GM21529 (cell line): Measurements from ENCODE around the gene RASL11B.

ENCODE experiments used
- ATAC-seq: cut with Tn5 transposase; IDR thresholded peaks from one replicate; pipeline ENCODE4 v1.9.1; 2021; ENCODE audit not compliant: unreplicated experiment

RASL11B gene

GRCh38 chr4:52843351-52843750 is 18.8 kb upstream of the RASL11B start:
- ATAC-seq, result no peak

DNA sequence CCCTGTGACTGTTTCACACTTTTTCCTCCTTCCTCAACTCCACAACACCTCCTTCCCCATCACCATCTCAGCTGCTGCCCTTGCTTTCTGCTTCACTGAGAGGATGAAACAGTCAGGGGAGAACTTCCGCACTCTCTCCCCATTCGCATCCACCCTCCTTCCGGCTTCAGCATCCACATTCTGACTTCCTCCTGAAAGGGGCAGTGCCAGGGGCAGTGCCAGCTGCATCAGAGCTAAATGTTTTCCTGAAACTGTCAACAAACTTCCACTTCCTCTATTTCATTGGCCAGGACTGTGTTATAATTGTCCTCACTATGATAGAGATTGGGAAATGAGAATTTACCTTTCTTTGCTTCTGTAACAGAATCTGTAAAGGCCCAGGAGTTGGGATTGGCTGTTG is 18.2 kb upstream of the RASL11B start:
- ATAC-seq, result no peak

DNA sequence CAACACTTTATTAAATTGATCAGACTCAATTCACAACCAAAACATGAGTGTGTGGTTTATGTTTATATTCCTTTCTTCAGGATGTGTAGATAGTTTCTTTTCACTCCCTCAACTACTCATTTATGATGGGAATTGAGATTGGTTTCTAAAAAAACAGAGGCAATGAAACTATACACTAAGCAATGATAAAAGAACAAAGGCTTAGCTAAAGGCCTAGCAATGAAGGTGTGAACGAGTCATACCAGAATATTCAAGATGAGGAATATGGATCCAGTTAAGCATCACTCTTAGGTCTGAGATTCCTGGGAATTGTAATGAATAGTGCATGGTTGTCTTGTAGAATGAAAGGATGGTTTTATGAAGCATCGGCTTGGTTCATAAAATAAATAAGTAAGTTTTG is 17.5 kb upstream of the RASL11B start:
- ATAC-seq, result no peak

- no peak for ATAC-seq
Measured at GRCh38 chr4:52846502-52846901, 15.6 kb upstream of the RASL11B start.

DNA sequence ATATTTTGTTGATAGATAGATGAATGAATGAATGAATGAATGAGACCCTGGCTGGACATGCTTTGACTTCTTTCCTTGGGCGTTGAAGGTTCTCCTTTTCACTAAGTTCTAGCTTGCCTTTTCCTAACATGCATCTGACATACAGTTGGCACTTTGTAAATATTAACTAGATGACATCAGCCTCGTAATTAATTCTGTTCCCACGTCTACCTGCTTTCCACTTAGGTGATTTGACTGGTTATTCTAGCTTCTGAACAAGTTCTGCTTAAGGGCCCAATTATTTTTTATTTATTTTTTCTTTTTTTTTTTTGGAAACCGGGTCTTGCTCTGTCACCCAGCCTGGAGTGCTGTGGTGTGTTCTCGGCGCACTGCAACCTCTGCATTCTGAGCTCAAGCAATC is 13.9 kb upstream of the RASL11B start:
- no peak for ATAC-seq

- ATAC-seq, result no peak
Measured at GRCh38 chr4:52850406-52851124, 11.6 kb upstream of the RASL11B start.

DNA sequence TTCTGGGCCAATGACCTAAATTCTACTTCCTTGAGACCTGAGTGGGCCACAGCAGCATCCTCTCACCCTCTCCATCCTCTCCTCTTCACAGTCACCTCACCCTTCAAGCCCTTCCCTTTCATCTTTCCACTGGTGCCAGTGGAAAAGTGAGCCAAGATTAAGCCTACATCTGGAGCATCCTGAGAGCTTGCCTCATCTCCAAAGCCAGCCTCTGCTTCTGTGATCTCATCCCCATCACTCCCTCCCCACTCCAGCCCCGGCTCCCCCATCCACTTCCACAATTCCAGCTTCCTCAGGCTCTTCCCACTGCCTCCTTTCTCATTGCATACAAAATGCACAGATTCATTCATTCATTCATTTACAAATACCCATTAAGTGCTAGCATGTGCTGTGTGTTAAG is 10.1 kb upstream of the RASL11B start:
- ATAC-seq, result no peak

DNA sequence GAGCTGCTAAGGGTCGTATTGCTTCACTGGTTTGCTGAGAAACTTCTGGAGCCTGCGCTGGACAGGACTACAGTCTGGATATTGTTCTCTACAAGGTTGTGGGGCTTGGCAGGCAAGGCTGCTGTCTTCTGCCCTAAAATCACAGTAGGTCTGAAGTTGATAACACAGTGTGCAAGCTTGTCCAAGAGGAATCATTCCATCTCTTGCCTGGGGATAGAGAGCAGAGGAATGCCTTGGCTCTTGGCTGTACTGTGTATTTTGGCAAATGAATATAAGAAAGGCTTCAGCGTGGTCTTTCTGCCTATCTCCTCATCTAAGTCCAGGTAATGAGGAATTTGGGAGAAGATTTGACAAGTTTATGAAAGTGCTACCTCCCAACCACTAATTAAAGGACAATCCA is 9.4 kb upstream of the RASL11B start:
- ATAC-seq, result no peak

- no peak for ATAC-seq
Measured at GRCh38 chr4:52853351-52853750, 8.8 kb upstream of the RASL11B start.

DNA sequence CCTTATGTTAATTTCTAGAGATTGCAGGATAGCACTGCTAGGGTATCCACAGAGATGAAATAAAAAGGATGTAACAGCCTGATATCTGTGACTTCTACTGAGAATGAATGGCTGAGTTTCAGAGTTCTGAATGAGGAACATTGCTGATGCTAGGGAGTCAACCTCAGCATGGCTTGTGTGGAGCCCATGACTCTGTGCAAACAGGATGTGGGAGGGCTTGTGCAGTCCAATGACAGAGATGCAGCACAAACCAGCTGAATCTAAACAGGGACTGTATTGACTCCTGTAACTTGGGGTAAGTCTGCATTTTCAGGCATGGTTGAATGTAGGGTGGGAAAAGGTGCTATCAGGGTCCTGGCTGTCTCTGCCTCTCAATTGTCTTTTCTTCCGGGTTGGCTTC is 5.3 kb upstream of the RASL11B start:
- no peak for ATAC-seq

DNA sequence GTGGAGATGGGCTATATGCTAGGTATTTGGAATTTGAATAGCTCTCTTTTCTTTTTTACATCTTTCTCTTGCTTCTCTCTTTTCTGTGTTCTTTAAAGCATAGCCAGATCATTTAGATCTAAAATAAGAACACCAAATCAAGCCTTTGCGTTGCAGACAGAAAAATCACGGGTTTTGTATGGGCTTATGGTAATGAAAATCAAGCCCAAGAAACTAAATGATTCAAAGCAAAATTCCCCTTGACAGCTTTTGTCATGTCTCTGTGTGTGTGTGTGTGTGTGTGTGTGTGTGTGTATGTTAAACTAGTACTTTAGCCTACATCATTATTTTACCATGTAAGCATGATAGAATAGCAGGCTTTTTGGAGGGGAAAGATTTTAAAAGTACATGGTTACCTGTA is 1.8 kb upstream of the RASL11B start:
- no peak for ATAC-seq

GRCh38 chr4:52861171-52861823 is 820 bp upstream of the RASL11B start:
- ATAC-seq, result no peak

GRCh38 chr4:52862639-52863161 is 583 bp downstream of the RASL11B start:
- no peak for ATAC-seq

- no peak for ATAC-seq
Measured at GRCh38 chr4:52863324-52863723, 1.2 kb downstream of the RASL11B start.

DNA sequence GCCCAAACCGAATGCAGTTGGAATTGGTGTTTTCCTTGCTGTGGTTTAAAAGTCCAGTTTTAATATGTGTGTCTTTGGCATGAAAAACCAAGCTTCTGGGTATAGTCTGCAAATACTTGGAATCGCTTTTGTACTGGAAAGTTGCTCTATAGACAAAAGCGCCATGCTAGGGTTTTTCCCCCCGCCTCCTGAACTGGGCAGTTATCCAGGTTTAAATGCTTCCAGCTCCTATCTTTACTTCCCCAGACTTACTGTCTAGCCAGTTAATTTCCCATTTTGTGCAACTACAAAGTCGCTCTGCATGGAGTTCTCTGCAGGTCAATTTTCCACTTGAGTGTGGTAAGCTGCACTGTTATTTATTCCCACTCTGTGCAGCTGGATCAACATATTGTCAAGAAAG is 2.7 kb downstream of the RASL11B start:
- no peak for ATAC-seq

DNA sequence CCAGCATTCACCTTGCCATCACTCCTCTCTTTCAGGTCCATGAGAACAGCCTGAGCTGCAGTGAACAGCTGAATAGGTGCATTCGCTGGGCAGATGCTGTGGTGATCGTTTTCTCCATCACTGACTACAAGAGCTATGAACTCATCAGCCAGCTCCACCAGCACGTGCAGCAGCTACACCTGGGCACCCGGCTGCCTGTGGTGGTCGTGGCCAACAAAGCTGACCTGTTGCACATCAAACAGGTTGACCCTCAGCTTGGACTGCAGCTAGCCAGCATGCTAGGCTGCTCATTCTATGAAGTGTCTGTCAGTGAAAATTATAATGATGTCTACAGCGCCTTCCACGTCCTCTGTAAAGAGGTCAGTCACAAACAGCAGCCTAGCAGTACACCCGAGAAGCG is 3.2 kb downstream of the RASL11B start:
- no peak for ATAC-seq

GRCh38 chr4:52866734-52867133 is 4.6 kb downstream of the RASL11B start:
- no peak for ATAC-seq

DNA sequence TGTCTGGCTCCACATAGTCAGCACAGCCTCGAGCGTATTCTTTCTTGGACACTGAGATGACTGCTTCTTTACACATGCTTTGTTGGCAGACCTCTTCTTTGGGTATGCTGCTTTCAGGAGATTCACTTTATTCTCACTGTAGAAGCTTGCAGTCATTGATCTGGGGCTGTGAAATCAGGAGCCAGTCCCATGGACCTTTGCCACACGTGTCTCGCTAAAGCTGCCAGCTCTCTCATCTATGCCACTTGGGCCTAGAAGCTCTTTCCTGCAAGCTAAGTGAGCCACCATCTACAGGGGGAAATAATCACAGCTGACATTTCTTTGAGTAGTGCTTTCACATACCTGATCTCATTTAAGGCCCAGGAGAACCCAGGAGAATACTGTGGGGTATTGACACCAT is 5.0 kb downstream of the RASL11B start:
- ATAC-seq, result no peak

- ATAC-seq, result no peak
Measured at GRCh38 chr4:52868133-52868532, 6.0 kb downstream of the RASL11B start.

DNA sequence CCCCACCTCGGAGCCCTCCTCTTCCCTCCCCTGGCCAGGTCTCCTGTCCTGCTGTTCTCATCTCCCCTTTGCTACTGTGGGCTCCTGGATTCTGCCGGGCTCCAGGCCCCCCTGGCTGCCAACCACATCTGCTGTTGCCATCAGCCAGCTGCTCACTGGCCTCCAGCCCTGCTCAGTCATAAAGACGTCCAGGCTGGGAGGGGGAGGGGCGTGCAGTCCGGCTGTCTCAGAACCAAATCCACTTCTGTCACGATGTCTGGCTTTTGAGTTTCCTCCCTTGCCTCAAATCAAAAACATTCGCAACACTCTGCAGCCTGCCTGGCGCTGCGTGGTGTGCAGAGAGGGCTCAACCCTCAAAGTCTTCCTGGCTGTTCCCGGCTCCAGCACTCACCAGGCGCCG is 7.1 kb downstream of the RASL11B start:
- no peak for ATAC-seq

DNA sequence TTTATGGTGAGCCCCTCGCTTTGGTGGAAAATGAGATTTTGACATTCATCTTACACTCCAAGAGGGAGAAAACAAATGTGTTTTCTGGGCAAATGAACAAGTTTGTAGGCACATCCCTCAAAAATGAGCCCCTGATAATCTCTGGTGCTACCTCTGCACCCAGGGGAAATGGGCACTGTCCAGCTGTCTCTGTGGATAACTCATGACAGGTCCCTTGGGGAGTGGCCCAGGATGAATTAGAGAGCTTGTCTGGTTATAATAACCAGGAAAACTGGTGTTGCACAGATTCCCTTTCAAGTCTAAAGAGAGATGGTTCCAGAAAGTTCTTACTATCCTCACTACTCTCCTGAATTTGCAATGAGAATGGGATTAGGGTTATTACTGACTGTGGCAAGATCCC is 7.5 kb downstream of the RASL11B start:
- no peak for ATAC-seq

- no peak for ATAC-seq
Measured at GRCh38 chr4:52870225-52870624, 8.1 kb downstream of the RASL11B start.

DNA sequence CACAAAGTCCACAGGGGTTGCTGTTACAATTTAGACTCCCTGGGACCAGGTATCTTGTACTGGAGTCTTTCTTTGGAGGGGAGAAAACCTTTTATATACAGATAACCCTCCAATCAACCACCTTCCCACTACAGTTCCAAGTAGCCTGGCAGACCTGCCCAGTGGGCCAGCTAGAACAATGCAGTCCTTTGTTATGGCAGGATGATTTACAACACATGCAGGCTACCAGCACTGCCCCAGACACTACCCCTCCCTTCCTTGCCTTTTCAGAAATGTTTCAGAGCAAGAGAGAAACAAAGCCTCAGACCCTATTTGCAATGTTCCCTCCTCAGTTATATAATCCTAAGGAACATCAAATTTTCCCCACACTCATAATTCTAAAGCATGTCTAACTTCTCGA is 11.1 kb downstream of the RASL11B start:
- ATAC-seq, result no peak
